CD4-positive, alpha-beta T cell treated with Interferon alpha-2 for 1 hour (primary cell): Measurements from ENCODE around the gene ZSWIM8.
"Not testable (repeated sequence)": the region's sequence is repeated elsewhere in the genome, so short reads cannot be mapped to it uniquely, and the experiment has no call there.

Source experiments
- DNase-seq, 2 donors: peaks; one replicate each; pipeline ENCODE4 v3.0.0-alpha.2; 2020 to 2022

The ZSWIM8 gene

GRCh38 chr10:73785211-73785720 lies at the start of gene ZSWIM8:
Gene ZSWIM8, plus strand, starts transcription at chr10:73785606. Its CDS starts 273 bp downstream, at chr10:73785879.
- peak; percentile 88 to 93 for DNase-seq

- not testable (repeated sequence) for DNase-seq
These were observed 44.7 kb upstream of the ZSWIM8 start for GRCh38 chr10:73740501-73741254.

- DNase-seq: no peak
These were observed 43.0 kb upstream of the ZSWIM8 start for GRCh38 chr10:73742454-73742734.

- no peak for DNase-seq
These were observed 42.0 kb upstream of the ZSWIM8 start for GRCh38 chr10:73743327-73743904.

- DNase-seq: peak; percentile 96
These were observed 41.3 kb upstream of the ZSWIM8 start, which contains the start of gene SEC24C for GRCh38 chr10:73743905-73744663. Gene SEC24C, plus strand, starts transcription at chr10:73744372. Its CDS starts 2,461 bp downstream, at chr10:73746833.

- peak; percentile 48 to 61 for DNase-seq
These were observed 40.8 kb upstream of the ZSWIM8 start for GRCh38 chr10:73744664-73744975.

- DNase-seq: no peak
These were observed 38.7 kb upstream of the ZSWIM8 start for GRCh38 chr10:73746721-73747120.

GRCh38 chr10:73750819-73751218 lies 34.6 kb upstream of the ZSWIM8 start:
- DNase-seq: no peak

GRCh38 chr10:73756183-73756582 lies 29.2 kb upstream of the ZSWIM8 start:
- no peak for DNase-seq

- peak; percentile 41 to 67 for DNase-seq
These were observed 26.5 kb upstream of the ZSWIM8 start for GRCh38 chr10:73758704-73759511.

- DNase-seq: peak; percentile 76 to 87
These were observed 25.8 kb upstream of the ZSWIM8 start for GRCh38 chr10:73759512-73760115.

- DNase-seq: no peak
These were observed 23.6 kb upstream of the ZSWIM8 start for GRCh38 chr10:73761781-73762180.

GRCh38 chr10:73762915-73763314 lies 22.5 kb upstream of the ZSWIM8 start:
- DNase-seq: no peak

- DNase-seq: peak; percentile 36 to 73
These were observed 22.1 kb upstream of the ZSWIM8 start for GRCh38 chr10:73763343-73763742.

GRCh38 chr10:73765066-73765465 lies 20.3 kb upstream of the ZSWIM8 start:
- no peak for DNase-seq

- DNase-seq: peak; percentile 53 to 75
These were observed 16.5 kb upstream of the ZSWIM8 start for GRCh38 chr10:73768881-73769280.

- DNase-seq: no peak
These were observed 16.0 kb upstream of the ZSWIM8 start for GRCh38 chr10:73769396-73769795.

- DNase-seq: peak; percentile 79 to 87
These were observed 13.6 kb upstream of the ZSWIM8 start for GRCh38 chr10:73771722-73772280.

GRCh38 chr10:73772281-73773151 lies 12.9 kb upstream of the ZSWIM8 start:
- peak; percentile 84 to 91 for DNase-seq

- no peak for DNase-seq
These were observed 12.1 kb upstream of the ZSWIM8 start for GRCh38 chr10:73773152-73773879.
